Peyer's patch (tissue), 4 donors: Measurements from ENCODE around the gene ADIPOR2. TPM values are rescaled to one million over a fixed set of nuclear protein-coding genes. Genes with fewer than 3 reads are reported as not detected.

Experiments used
- DNase-seq, 3 donors: peaks; one replicate each; pipeline ENCODE4 v3.0.0-alpha.2; 2017 to 2019
- H3K27ac ChIP-seq, 4 donors: fragments of 200-600 bp; sonication (generic); one replicate each; pipeline ENCODE4 v1.5.1; 2016 to 2019
- H3K27me3 ChIP-seq, 2 donors: fragments of 200-600 bp; sonication (generic); one replicate each; pipeline ENCODE4 v1.5.1; 2019
- H3K36me3 ChIP-seq, 3 donors: fragments of 200-600 bp; sonication (generic); one replicate each; pipeline ENCODE4 v1.5.1; 2016 to 2019
- H3K4me1 ChIP-seq, 4 donors: fragments of 200-600 bp; sonication (generic); one replicate each; pipeline ENCODE4 v1.5.1; 2016 to 2019
- H3K4me3 ChIP-seq, 4 donors: fragments of 200-600 bp; sonication (generic); 1 replicate in 3 of 4; 2 replicates in 1 of 4; pipeline ENCODE4 v1.5.1; 2016 to 2019; ENCODE audit warnings: mild to moderate bottlenecking in 1 of 4
- H3K9me3 ChIP-seq, 4 donors: fragments of 200-600 bp; sonication (generic); one replicate each; pipeline ENCODE4 v1.5.1; 2016 to 2019; ENCODE audit warnings: mild to moderate bottlenecking in 1 of 4
- POLR2A ChIP-seq, 2 donors: fragments of 450-650 bp; IDR thresholded peaks; one replicate each; pipeline ENCODE4 v1.5.1; 2017; ENCODE audit warnings: antibody characterized with exemption in 2 of 2, mild to moderate bottlenecking in 2 of 2, moderate library complexity in 2 of 2
- total RNA-seq, 4 donors: library from RNA; depleted of rRNA; stranded (reverse); fragments of >200 nt; gene quantifications; one replicate each; pipeline ENCODE4 v1.1.0, GENCODE V29; 2016
- TF ChIP-seq, protein P1 (sequence below), 6 experiments: fragments of 450-650 bp in 4 of 6; fragments of 200-600 bp in 2 of 6; sonication (generic) in 1 of 6; IDR thresholded peaks; one replicate each; pipeline ENCODE4 v1.5.1; 2017 to 2019; ENCODE audit warnings: antibody characterized with exemption in 6 of 6, mild to moderate bottlenecking in 3 of 6, moderate library complexity in 1 of 6

Gene ADIPOR2
- total RNA-seq, 4 donors from 2014 or later = 26.4 to 89.1 (median 73.9) TPM

DNA sequence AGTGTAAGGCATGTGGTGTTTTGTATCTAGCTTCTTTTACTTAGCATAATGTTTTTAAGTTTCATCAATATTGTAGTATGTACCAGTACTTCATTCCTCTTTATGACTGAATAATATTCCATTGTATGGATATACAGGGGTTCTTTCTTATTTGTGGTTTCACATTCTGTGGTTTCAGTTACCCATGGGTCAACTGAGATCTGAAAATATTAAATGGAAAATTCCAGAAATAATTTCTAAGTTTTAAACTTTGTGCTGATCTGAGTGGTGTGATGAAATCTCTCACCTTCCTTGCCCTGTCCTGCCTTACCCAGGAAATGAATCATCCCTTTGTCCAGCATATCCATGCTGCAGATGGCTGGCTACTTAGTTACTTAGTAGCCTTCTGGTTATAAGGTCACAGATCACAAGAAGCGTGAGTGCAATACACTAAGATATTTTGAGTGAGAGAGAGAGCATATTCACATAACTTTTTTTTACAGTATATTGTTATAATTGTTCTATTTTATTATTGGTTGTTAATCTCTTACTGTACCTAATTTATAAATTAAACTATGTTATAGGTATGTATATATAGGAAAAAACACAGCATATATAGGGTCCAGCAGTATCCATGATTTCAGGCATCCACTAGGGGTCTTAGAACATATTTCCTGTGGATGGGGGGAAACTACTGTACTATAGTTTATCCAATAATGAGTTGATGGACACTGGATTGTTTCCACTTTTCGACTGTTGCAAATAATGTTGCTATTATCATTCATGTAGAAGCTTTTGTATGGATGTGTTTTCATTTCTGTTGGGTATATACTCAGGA, 69.9 kb downstream of the ADIPOR2 start:
- Histone ChIP-seq H3K36me3 (peaks cover 0 to 15% (median 0%) of the 10 kb centered on the region in 3 donors), H3K4me1 (no peaks in the 10 kb centered on the region), H3K4me3 (no peak overlapping the region), H3K27ac (peak overlapping the region in 1 of 4 donors; percentile 41), H3K9me3 (no peaks in the 10 kb centered on the region), H3K27me3 (no peaks in the 10 kb centered on the region)
- peak in 1 of 3 donors; percentile 57 for DNase-seq
- no peak for TF ChIP-seq POLR2A (IDR thresholded peaks at IDR 0.05)
- TF ChIP-seq, protein P1, sequence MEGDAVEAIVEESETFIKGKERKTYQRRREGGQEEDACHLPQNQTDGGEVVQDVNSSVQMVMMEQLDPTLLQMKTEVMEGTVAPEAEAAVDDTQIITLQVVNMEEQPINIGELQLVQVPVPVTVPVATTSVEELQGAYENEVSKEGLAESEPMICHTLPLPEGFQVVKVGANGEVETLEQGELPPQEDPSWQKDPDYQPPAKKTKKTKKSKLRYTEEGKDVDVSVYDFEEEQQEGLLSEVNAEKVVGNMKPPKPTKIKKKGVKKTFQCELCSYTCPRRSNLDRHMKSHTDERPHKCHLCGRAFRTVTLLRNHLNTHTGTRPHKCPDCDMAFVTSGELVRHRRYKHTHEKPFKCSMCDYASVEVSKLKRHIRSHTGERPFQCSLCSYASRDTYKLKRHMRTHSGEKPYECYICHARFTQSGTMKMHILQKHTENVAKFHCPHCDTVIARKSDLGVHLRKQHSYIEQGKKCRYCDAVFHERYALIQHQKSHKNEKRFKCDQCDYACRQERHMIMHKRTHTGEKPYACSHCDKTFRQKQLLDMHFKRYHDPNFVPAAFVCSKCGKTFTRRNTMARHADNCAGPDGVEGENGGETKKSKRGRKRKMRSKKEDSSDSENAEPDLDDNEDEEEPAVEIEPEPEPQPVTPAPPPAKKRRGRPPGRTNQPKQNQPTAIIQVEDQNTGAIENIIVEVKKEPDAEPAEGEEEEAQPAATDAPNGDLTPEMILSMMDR (IDR thresholded peaks at IDR 0.05) = no peak

- Histone ChIP-seq H3K4me1 (no peaks in the 10 kb centered on the region), H3K4me3 (no peak overlapping the region), H3K36me3 (peaks cover 0 to 12% (median 0%) of the 10 kb centered on the region in 3 donors), H3K27ac (no peak overlapping the region), H3K9me3 (no peaks in the 10 kb centered on the region), H3K27me3 (no peaks in the 10 kb centered on the region)
- TF ChIP-seq, protein P1 (IDR thresholded peaks at IDR 0.05) = no peak
- TF ChIP-seq POLR2A (IDR thresholded peaks at IDR 0.05) = no peak
- no peak for DNase-seq
Observed at GRCh38 chr12:1761857-1762256, 71.0 kb downstream of the ADIPOR2 start.

- TF ChIP-seq POLR2A (IDR thresholded peaks at IDR 0.05) = no peak
- TF ChIP-seq, protein P1 (IDR thresholded peaks at IDR 0.05) = no peak
- H3K9me3 ChIP-seq = no peaks in the 10 kb centered on the region
- no peak overlapping the region for H3K27ac ChIP-seq
- H3K4me3 ChIP-seq = no peak overlapping the region
- no peaks in the 10 kb centered on the region for H3K27me3 ChIP-seq
- H3K36me3 ChIP-seq = no peaks in the 10 kb centered on the region
- H3K4me1 ChIP-seq = no peaks in the 10 kb centered on the region
- DNase-seq = no peak
Observed at GRCh38 chr12:1763153-1763552, 72.3 kb downstream of the ADIPOR2 start.

DNA sequence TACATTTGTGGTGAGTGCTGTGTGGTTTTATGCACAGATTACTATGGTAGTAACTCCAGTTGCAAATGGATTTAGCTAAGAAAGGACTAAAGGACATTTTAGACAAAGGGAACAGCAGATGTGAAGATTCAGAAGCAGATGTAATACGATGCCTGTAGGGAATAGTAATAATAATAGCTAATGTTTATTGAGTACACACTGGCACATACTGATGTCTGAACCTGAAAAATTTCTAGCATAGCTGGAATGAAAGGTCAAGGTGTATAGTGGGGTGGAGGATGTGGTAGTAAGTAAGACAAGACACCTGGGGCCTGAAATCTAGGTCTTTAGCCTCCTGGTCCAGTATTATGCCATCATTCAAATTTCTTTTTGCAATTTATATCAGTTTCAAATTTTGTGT, 75.2 kb downstream of the ADIPOR2 start:
- TF ChIP-seq, protein P1 (IDR thresholded peaks at IDR 0.05) = no peak
- TF ChIP-seq POLR2A (IDR thresholded peaks at IDR 0.05) = no peak
- DNase-seq = no peak
- Histone ChIP-seq H3K9me3 (no peaks in the 10 kb centered on the region), H3K27ac (no peak overlapping the region), H3K36me3 (peaks cover 0 to 6% (median 0%) of the 10 kb centered on the region in 3 donors), H3K27me3 (no peaks in the 10 kb centered on the region), H3K4me1 (no peaks in the 10 kb centered on the region), H3K4me3 (no peak overlapping the region)

- peaks cover 0 to 11% (median 0%) of the 10 kb centered on the region in 3 donors for H3K36me3 ChIP-seq
- H3K4me3 ChIP-seq = no peak overlapping the region
- H3K27me3 ChIP-seq = no peaks in the 10 kb centered on the region
- no peaks in the 10 kb centered on the region for H3K9me3 ChIP-seq
- no peaks in the 10 kb centered on the region for H3K4me1 ChIP-seq
- TF ChIP-seq, protein P1 (IDR thresholded peaks at IDR 0.05) = no peak
- H3K27ac ChIP-seq = no peak overlapping the region
- no peak for DNase-seq
Observed at GRCh38 chr12:1767407-1768090, 76.7 kb downstream of the ADIPOR2 start.
